GM19438 (cell line): ENCODE data around the gene COG8.
A peak's percentile ranks its signal among the peaks of the same experiment; 100 is the strongest.

ENCODE experiments used
- ATAC-seq: cut with Tn5 transposase; IDR thresholded peaks from one replicate; pipeline ENCODE4 v1.9.1; 2021; ENCODE audit warnings: low read depth; ENCODE audit not compliant: unreplicated experiment

COG8 gene

DNA sequence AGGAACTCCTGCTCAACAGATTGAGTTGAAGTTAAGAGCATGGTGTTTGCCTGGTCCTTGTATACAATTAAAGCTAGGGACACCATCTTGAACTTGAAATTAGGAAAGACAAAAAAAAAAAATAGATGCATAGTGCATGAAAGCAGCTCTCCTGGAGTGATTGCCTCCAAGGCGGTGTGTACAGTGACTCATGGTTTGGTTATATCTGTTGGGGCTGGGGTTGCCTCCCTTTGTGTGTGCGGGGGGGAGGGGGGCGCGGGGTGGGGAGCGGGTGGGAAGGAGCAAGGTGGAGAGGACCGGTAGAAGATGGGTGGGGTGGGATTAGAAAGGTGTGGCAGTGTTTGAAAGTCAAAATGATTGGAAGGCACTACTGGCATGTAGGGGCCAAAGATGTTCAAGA, 8.9 kb upstream of the COG8 start:
- no peak for ATAC-seq

DNA sequence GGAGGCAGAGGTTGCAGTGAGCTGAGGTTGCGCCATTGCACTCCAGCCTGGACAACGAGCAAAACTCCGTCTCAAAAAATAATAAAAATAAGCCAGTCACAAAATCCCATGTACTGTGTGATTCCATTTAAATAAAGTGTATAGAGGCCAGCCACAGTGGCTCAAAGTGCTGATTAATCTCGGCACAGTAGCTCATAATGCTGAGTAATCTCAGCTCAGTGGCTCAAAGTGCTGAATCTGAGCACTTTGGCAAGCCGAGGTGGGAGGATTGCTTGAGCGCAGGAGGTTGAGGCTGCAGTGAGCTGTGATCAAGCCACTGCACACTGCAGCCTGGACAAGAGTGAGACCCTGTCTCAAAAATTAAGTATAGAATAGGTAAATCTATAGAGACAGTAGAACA, 7.3 kb upstream of the COG8 start:
- no peak for ATAC-seq

DNA sequence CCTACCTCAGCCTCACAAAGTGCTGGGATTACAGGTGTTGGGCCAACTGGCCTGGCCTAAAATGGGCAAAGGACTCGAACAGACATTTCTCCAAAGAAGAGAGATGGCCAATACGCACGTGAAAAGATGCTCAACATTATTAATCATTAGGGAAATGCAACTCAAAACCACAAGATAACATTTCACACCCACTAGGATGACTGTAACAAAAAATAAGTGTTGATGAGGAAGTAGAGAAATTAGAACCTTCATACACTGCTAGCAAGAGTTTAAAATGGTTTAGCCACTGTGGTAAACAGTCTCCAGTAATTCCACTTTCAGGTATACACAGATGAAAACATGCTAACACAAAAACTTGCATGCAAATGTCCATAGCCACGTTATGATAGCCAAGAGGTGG, 6.6 kb upstream of the COG8 start:
- ATAC-seq, result no peak

DNA sequence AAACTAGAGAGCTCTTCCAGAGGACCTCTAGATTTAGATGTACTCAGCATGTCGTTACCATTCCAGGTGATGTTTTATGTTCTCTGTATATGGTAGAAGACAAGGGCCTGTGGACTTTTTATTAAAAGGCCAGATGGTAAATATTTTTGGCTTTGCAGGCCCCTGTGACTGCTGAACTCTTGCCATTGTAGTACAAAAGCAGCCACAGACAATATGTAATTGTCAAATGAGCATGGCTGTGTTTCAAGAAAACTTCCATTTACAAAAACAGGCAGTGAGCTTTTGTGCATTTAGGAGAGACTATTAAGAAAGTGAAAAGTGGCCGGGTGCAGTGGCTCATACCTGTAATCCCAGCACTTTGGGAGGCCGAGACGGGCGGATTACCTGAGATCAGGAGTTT, 4.8 kb upstream of the COG8 start:
- no peak for ATAC-seq

DNA sequence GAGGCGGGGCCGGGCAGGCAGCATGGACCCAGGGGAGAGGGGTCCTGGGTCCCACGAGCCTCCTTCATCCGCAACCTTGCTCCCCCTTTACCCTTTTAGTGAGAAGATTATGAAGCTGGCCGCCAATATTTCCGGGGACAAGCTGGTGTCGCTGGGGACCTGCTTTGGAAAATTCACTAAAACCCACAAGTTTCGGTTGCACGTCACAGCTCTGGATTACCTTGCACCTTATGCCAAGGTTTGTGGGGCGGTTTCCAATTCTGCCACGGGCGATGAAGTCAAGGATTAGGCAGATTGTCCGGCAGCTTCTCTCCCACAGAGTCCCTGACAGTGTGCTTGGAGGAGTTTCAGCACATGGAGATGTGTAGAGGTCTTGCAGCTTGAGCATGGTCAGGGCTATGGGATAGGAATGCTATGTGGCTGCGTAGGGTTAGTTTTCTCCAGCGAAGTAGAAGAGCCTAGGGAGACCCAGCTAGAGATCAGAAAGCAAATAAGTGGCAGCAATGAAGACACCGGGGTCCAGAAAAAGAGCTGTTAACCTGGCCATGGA, 806 bp upstream of the COG8 start:
- no peak for ATAC-seq

DNA sequence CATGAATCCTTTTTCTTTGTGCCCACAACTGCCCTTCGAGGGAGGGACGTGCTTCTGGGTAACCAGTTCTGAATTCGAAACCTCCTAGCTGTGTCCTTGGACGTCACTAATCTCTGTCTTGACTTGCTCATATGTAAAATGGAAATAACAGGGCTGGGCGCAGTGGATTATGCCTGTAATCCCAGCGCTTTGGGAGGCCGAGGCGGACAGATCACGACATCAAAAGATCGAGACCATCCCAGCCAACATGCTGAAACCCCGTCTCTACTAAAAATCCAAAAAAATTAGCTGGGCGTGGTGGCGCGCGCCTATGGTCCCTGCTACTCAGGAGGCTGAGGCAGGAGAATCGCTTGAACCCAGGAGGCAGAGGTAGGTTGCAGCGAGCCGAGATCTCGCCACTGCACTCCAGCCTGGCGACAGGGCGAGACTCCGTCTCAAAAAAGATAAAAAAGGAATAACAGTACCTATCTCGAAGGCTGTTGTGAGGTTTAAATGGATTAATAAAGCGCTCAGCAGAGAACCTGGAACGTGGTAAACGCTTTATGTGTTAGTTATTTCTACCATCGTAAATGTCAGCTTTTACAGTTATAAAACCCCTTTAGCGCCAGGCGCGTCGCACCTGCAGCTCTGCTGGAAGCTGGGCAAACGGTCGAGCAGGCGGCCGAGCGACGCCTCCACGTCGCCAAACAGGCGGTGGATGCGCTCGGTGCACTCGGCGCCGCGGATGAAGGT, 641 bp downstream of the COG8 start:
- no peak for ATAC-seq

DNA sequence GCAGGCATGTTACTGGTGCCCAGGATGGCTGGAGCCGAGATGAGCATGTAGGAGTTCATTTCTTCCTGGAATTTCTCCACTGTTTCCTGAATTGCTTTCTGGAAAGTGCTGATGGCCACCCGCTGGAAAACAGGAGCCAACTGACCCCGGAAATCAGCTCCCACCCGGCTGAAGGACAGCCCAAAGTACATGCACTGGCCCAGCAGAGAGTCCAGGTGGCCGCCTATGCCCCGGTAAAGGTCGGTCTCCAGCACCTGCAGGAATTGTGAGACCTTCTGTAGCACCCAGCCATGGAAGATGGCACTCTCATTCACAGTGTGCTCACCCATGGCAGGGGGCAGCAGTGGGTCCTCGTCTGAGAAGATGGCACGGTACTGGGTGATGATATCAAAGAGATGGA, 4.7 kb downstream of the COG8 start:
- no peak for ATAC-seq

DNA sequence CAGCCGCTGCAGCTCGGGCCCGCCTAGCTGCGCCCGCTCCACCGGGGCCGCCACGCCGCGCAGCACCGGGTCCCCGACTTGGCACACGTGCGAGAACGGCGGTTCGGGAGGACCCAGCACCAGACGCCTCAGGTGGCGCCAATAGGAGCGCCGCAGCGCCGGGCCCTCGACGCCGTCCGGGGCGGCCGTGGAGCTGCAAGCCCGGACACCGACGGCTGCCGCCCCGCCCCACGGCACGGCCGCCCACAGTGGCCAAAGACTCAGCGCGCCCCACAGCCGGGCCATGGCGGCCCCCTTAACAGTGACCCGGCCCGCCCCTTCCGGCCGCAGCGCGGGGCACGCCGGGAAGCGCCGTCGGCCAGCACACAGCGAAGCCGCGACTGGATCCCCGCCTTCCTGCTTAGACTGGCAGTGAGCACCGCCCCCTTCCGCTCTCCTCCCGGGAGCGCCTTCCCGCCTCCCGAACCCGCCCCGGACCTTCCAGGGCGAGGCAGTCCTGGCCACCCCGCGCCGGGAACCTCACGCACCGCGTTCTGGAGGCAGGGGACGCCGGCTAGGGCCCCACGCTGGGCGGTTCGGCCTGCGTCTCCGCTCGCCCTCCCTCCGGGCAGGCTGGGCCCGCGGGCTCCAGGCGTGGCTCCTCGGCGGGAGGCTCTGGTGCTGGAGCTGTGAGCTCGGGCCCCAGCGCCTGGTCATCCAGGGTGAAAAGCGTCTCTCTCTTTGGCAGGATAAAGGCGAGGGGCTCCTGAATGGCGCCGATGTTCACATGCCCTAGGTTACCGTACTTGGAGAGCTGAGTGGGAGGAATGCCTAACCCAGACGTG, 8.9 kb downstream of the COG8 start, which contains the start of gene PDF:
Gene PDF, minus strand, starts transcription at position 303 of the 824 bp plus-strand sequence. Its CDS starts 18 bp downstream, at position 285.
- peak; percentile 93 for ATAC-seq

DNA sequence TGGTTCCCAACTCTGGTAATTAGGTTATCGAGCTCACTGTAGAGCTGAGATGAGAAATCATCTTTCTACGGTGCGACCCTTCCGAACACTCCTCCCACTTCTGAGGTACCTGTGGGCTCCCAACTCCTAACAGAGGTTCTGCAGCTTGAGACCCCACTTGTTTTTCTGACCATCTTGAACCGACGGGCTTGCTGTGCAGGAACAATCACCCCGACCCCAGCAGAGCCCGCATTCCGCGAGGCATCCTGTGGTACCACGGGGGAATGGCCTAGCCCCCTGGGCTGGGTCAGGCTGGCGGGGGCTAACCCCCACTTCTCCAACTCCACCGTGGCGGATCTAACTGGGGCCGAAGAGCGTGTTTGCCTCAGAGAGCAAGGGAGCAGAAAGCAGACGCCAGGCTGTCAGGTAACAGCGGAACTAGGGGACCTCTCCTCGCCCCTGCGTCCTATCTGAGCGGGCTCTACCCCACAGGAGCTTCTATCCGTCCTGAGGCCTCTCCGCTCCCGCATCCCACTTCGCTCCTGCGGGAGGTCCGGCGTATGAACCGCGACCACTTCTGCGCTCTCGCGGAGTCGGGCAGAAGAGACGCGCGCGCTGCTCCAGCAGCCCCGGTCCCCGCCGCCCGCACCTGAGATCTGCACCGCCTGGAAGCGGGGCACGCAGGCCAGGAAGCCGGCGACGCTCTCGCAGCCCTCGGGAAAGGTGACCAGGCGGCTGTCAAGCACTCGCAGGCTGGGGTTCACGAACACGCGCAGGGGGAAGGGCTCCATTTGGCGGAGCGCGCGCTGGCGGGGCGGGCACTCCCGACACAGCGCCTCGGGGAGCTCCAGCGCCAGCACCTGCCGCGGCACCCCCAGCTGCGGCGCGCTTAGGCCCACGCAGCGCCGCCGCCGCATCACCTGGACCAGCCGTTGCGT, 9.7 kb downstream of the COG8 start:
- peak; percentile 33 for ATAC-seq

DNA sequence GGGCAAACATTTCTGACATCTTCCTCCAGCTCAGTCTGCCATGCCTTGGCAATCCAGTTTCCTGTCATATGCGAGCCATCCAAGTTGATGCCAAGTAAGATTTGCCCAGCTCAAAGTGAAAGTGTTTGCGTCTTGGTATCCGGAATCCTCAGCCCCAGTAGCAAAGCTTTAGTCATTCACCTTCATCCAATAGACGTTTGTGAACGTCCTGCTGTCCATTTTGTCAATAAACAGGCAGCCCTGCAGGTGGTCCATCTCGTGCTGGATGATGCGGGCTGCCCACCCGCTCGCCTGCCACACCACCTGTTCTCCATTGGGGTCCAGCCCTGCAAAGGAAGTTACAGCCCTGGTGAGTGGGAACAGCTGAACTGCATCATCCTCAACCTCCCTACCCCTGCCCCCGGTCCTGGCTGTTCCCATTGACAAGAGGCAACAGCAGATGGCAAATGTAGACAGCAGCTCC, 10.5 kb downstream of the COG8 start:
- no peak for ATAC-seq

DNA sequence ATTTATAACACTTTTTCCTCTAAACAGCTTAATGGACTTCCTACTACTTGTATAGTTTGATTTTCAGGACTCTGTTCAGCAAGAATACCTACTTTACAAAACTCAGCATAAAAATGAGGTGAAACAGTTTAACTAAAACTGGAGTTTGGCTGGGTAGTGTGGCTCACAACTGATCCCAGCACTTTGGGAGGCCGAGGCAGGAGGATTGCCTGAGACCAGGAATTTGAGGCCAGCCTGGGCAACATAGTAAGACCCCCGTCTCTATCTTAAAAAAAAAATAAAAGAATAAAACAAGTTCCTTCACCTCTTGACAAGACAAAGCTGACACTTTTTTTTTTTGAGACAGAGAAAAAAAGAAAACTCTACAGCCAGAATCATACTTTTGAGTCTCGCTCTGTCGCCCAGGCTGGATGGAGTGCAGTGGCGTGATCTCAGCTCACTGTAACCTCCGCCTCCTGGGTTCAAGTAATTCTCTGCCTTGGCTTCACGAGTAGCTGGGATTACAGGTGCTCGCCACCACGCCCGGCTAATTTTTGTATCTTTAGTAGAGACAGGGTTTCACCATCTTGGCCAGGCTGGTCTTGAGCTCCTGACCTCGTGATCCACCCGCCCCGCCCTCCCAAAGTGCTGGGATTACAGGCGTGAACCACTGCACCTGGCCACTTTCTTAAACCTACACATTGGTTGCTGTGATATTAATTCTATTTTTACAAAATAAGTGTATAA, 11.6 kb downstream of the COG8 start:
- no peak for ATAC-seq

DNA sequence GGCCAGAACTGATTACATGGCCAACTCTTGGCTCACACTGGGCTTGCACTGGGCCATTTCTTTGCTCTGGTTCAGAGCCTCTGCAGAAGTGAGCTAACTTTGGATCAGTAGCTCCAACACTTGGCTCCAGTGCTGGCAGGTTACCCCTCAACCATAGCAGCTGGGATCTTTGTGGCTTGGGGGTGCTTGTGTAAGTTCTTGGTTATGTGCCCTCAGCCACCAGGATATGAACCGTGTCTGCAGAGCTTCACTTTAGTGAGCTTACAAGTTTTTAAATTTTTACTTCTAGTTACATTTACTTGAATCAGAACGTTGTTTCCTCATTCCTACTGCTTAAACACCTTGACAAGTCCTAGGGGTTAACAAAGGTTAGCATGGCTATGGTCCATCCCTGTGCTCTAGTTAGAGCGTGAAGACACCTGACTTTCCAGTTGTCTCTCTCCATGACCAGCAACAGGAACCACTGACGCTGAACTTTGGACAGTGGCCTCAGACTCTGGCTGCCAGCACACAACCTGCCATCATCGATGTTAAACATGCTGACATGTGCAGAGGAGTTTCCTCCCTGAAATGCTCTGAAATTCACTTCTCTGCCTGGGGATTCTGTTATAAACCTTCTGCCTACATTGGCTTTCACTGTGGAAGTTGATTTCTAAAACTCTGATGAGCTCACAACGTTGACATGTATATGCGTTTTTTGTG, 13.0 kb downstream of the COG8 start:
- ATAC-seq, result no peak

DNA sequence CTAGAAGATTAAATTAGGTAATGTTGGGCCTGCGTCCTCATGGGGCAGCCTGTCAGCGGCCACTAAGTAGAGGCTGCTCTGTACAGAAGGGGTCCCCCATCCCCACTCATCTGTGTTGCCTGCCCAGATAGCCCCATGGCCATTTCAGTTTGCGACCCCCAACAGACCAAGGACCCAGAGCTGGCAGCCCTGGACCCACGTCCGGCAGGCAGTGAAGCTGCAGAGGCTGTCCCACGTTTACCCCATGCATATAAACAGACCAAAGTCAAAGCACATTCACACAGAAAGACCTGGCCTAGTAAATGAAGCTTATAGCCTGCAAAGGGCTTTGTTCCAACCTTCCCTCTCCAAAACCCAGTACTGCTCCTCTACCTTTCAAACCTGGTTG, 13.6 kb downstream of the COG8 start:
- ATAC-seq, result no peak

DNA sequence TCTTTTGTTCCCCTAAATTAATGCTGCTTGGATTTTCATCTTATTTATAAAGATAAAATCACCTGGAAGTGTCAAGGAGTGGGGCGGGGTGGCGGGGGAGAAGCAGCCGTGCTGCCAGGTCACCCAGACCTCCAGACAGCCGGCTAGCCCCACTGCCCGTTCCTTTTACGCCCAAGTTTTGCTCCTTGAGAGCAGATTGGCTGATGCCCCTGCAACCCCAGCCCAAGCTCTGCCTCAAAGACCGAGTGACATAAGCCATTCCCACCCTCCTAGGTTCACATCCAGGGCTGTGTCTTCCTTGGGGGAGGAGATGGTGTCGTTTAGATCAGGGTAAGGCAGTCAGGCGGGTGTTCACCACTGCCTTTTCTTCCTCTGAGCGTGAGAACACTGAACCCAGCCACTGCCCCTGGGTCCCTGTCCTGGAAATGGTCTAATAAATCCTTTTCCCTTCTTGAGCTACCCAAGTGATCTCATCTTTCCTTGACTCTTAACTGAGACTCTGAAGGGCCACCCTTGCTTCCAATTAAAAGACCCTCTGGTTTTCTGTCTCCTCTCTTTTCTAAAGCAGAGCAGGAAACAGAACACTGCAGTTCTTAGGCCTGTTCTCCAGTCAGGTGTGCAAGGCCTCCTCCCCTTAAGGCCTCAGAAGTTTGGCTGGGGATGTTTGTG, 14.6 kb downstream of the COG8 start:
- ATAC-seq, result no peak

DNA sequence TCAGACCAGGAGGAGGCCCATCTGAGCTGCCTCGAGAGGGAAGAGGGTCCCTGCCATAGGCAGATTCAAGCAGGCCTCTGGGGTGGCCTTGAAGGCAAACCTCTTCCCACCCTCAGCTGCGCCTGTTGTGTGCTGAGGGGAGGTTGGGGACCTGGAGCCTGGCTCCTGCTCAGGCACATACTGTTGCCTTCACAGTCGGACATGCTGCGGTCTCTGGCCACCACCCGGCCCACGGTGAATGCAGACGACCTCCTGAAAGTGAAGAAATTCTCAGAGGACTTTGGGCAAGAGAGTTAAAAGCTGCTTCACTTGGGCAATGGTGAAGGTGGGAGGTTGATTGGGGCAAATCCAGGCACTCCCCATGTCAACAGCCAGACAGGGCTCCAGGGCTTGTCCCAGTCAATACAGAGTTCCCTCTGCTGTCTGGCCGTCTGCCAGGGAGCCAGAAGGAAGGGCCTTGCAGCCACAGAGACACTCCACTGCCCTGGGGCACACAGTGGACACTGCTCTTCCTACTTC, 15.3 kb downstream of the COG8 start:
- no peak for ATAC-seq

DNA sequence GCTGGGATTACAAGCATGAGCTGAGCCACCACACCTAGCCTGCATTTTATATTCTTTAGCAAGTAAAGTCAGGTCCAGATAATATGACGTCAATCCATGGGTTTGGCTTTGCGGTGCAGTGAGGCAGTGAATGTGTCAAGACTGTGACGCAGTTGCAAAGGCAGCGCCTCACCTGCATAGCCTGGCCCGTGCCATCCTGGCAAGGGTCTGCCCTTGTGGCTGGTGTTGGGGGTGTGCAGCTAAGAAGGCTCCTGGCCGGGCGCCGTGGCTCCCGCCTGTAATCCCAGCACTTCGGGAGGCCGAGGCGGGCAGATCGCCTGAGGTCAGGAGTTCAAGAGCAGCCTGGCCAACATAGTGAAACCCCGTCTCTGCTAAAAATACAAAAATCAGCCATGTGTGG, 15.9 kb downstream of the COG8 start:
- ATAC-seq, result no peak

DNA sequence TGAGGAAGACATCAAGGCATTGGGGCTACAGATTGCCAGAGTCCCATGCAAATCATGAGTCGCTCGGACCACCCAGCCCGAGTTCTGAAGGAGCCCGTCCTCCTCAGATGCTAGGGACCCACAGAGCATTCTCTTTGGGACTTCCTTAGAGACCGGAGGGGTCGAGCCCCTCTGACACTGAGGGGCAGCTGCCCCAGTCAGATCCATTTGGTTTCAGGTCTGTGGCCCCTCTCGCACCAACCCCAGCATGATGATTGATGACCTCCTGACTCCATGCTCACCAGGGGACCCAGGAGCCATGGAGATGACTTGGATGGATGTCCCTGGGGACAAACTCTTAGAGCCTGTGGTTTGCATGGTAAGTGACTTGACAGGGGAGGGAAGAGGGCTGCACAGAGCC, 17.0 kb downstream of the COG8 start:
- no peak for ATAC-seq

DNA sequence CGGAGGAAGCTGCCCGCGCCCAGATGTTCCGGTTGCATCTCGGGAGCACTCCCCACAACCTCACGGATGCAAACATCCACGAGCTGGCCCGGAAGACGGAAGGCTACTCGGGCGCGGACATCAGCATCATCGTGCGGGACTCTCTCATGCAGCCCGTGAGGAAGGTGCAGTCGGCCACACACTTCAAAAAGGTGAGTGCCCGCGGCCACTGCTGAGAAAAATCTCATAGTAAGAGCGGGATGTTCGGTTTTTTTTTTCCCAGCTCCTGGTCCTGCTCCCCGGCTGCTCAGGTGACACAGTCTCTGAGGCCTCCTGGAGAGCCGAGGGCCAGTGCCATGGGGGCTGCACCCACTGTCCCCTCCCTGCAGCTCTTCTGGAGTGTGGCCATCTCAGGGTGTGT, 18.3 kb downstream of the COG8 start:
- ATAC-seq, result no peak

DNA sequence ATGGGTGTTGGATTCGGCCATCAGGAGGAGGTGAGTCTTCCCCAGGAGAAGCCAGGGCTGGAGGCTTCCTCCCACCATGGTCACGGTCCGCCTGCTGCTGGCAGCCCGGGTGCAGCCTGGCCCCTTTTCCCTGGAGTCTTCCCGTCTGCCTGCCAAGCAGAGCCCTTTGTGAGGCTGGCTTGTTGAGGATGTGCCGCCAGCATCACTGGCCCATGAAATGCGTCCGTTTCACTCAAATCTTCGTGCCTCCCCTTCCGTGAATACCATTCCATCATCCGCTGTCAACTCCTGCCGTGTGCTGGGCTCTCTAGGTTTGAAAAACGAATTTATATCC, 18.7 kb downstream of the COG8 start:
- ATAC-seq, result no peak
